HG03521 (cell line): ENCODE measurements around the gene MMP23B.

Experiments used
- ATAC-seq: cut with Tn5 transposase; IDR thresholded peaks from one replicate; pipeline ENCODE4 v1.9.1; 2021; ENCODE audit warnings: mild to moderate bottlenecking, moderate library complexity; ENCODE audit not compliant: unreplicated experiment

Gene MMP23B

GRCh38 chr1:1618396-1619068 is 13.4 kb upstream of the MMP23B start:
- ATAC-seq, result no peak

GRCh38 chr1:1619917-1620361 is 12.0 kb upstream of the MMP23B start:
- no peak for ATAC-seq

- no peak for ATAC-seq
Observed at GRCh38 chr1:1620433-1621139, 11.4 kb upstream of the MMP23B start.

GRCh38 chr1:1621173-1622009 is 10.6 kb upstream of the MMP23B start:
- ATAC-seq, result no peak

- ATAC-seq, result no peak
Observed at GRCh38 chr1:1622010-1622787, 9.8 kb upstream of the MMP23B start.

- ATAC-seq, result no peak
Observed at GRCh38 chr1:1622788-1623094, 9.2 kb upstream of the MMP23B start.

GRCh38 chr1:1623181-1623630 is 8.8 kb upstream of the MMP23B start:
- no peak for ATAC-seq

GRCh38 chr1:1623631-1624442 is 8.1 kb upstream of the MMP23B start:
- no peak for ATAC-seq

- no peak for ATAC-seq
Observed at GRCh38 chr1:1624443-1625403, 7.2 kb upstream of the MMP23B start.

GRCh38 chr1:1625404-1625775 is 6.6 kb upstream of the MMP23B start:
- no peak for ATAC-seq

- ATAC-seq, result no peak
Observed at GRCh38 chr1:1625824-1626206, 6.2 kb upstream of the MMP23B start.

GRCh38 chr1:1626207-1627141 is 5.5 kb upstream of the MMP23B start:
- no peak for ATAC-seq

GRCh38 chr1:1627261-1627828 is 4.6 kb upstream of the MMP23B start:
- ATAC-seq, result no peak

GRCh38 chr1:1627829-1628753 is 3.9 kb upstream of the MMP23B start:
- no peak for ATAC-seq

- no peak for ATAC-seq
Observed at GRCh38 chr1:1628754-1629429, 3.1 kb upstream of the MMP23B start.
